ENCODE measurements around the gene KCNJ18.
"Not testable (repeated sequence)": the region's sequence is repeated elsewhere in the genome, so short reads cannot be mapped to it uniquely, and the experiment has no call there.

Gene KCNJ18

GRCh38 chr17:21737015-21737580 lies 44.8 kb downstream of the KCNJ18 start:
- not testable (repeated sequence) for DNase-seq

GRCh38 chr17:21738241-21738640 lies 45.9 kb downstream of the KCNJ18 start:
- DNase-seq, result not testable (repeated sequence)

- DNase-seq, result not testable (repeated sequence)
Observed at GRCh38 chr17:21738877-21739474, 46.7 kb downstream of the KCNJ18 start.

GRCh38 chr17:21739485-21739884 lies 47.2 kb downstream of the KCNJ18 start:
- DNase-seq, result not testable (repeated sequence)

- not testable (repeated sequence) for DNase-seq
Observed at GRCh38 chr17:21740836-21741235, 48.5 kb downstream of the KCNJ18 start.

- not testable (repeated sequence) for DNase-seq
Observed at GRCh38 chr17:21741520-21741919, 49.2 kb downstream of the KCNJ18 start.

- DNase-seq, result no peak
Observed at GRCh38 chr17:21742326-21742725, 50.0 kb downstream of the KCNJ18 start.

- DNase-seq, result not testable (repeated sequence)
Observed at GRCh38 chr17:21744151-21744550, 51.8 kb downstream of the KCNJ18 start.

- DNase-seq, result not testable (repeated sequence)
Observed at GRCh38 chr17:21744621-21745020, 52.3 kb downstream of the KCNJ18 start.

- DNase-seq, result not testable (repeated sequence)
Observed at GRCh38 chr17:21745385-21746054, 53.2 kb downstream of the KCNJ18 start.

- DNase-seq, result not testable (repeated sequence)
Observed at GRCh38 chr17:21746415-21746814, 54.1 kb downstream of the KCNJ18 start.

GRCh38 chr17:21747195-21747915 lies 55.0 kb downstream of the KCNJ18 start:
- DNase-seq, result not testable (repeated sequence)

- not testable (repeated sequence) for DNase-seq
Observed at GRCh38 chr17:21748686-21749085, 56.4 kb downstream of the KCNJ18 start.

- not testable (repeated sequence) for DNase-seq
Observed at GRCh38 chr17:21749696-21750531, 57.6 kb downstream of the KCNJ18 start.

- DNase-seq, result not testable (repeated sequence)
Observed at GRCh38 chr17:21751111-21751510, 58.8 kb downstream of the KCNJ18 start.

Measured in NCI-H2107 (cell line).